ENCODE data around the gene PUS7.
"Not testable (repeated sequence)": the region's sequence is repeated elsewhere in the genome, so short reads cannot be mapped to it uniquely, and the experiment has no call there.

DNA sequence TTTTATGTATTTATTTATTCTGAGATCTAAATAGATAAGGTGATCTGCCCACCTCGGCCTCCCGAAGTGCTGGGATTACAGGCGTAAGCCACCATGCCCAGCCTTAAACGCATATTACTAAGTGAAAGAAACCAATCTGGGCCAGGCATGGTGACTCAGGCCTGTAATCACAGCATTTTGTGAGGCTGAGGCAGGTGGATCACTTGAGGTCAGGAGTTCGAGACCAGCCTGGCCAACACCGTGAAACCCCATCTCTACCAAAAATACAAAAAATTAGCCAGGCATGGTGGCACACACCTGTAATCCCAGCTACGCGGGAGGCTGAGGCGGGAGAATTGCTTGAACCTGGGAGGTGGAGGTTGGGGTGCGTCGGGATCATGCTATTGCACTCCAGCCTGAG lies 2.4 kb upstream of the PUS7 start:
- TF ChIP-seq POLR2AphosphoS5, POLR2A, TAF1, POU2F2, SPI1 (IDR thresholded peaks at IDR 0.05; ENCODE audit: low read depth, low read length): not testable (repeated sequence)

All from GM12891 (cell line).